HG03432 (cell line): ENCODE data around the gene ANKRD13C.
A peak's percentile ranks its signal among the peaks of the same experiment; 100 is the strongest.
"Not testable (repeated sequence)": the region's sequence is repeated elsewhere in the genome, so short reads cannot be mapped to it uniquely, and the experiment has no call there.

Experiments used
- ATAC-seq: cut with Tn5 transposase; IDR thresholded peaks from one replicate; pipeline ENCODE4 v1.9.1; 2021; ENCODE audit warnings: mild to moderate bottlenecking, moderate library complexity; ENCODE audit not compliant: unreplicated experiment

Gene ANKRD13C

GRCh38 chr1:70360321-70360720 is 5.8 kb upstream of the ANKRD13C start:
- ATAC-seq = no peak

DNA sequence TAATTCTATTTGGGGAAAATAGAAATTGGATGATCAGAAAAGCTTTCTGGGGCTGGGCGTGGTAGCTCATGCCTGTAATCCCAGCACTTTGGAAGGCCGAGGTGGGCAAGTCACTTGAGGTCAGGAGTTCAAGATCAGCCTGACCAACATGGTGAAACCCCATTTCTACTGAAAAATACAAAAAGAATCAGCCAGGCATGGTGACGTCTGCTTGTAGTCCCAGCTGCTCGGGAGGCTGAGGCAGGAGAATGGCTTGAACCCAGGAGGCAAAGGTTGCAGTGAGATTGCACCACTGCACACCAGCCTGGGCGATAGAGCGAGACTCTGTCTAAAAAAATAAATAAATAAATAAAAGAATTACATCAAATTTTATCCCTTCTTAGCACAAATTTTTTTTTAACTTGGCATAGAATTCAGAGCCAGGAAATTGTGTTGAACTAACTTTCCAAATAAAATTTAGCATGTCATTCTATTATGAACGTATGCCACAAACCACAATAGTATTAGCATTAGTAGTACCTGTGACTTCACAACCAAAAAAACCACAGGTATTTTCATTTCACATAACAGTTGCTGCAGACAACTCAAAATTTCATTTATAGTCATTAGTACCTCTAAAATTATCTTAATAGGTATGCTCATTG is 4.5 kb upstream of the ANKRD13C start:
- ATAC-seq = peak; percentile 36

DNA sequence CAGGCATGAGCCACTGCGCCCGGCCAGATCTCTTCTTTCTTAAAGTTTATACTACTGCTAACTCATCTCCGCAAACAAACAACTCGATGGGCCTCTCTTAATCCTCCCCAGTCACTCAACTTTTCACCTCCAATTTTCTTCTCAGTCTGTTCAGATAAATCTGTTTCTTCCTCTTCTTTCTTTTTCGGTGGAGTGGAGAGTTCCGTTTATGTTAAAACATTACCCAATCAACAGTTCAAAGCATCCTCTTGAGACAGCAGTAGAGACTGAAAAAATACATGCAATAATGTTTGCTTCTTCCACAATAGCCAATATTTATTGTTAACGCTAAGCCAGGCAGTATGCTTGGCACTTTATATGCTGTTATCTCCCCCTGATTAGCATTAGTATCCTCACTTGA is 1.4 kb upstream of the ANKRD13C start:
- ATAC-seq = no peak

DNA sequence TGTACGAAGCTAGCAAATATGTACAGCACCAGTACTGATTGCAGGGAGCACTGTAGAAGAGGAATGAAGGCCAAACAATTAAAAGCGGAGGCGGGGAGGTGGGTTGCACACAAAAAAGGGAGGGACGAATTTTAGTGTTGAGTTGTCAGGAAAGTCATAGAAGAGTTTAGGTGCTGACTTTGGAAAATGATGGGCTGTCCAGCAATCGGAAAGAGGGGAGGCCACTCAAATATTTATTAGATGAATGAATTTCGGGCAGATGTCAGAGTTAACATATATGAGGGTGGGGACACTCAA is 537 bp upstream of the ANKRD13C start:
- ATAC-seq = no peak

DNA sequence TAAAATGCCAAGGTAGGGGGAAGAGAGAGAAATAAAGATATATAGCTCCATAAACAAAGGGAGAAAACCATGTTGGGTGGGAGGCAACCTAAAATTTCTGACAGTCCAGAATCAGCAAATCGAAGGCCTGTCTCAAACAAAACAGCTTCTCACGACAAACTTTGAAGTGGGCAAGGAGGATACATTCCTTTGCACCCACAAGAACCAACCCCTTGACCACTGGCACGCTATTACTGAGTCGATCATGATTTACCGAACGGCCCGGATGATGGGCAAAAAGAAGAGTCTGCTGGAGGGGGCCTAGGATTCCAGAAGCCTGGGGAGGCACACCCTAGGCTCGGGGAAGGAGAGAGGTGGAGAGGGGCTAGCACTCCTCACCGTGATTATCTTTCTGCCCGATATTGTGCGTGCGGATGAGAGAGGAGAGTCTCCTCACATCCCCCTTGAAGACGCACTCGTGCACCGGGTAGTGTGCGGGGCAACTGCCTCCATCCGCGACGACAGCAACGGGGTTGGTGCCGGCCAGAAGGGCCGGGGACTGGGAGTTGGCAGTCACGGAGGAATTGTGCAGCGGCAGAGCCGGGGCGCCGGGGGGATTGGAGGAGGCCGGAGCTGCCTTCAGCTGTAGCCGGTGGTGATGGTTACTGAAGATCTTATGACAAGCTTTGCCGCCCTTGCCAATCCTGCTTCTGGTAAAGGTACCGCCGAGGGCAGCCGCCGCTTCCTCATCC is 756 bp downstream of the ANKRD13C start:
- peak; percentile 32 for ATAC-seq

DNA sequence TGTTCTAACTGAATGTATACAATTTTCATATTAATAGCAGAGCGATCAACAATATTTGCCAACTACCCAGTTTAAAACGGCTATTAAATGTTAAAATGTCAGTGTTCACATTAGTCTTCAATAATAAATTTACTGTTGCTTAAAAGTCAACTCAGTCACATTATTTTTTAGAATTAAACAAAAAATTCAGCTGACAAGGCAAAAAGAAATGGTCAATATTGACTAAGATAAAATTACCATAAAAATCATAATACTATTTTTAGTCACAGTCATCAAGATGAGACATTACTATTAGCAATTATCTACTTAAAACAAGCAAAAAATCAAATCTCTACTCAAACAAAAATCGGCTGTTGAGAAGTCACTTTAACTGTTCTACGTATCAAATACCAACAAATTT is 1.5 kb downstream of the ANKRD13C start:
- no peak for ATAC-seq

- ATAC-seq = not testable (repeated sequence)
Observed at GRCh38 chr1:70349799-70350198, 4.7 kb downstream of the ANKRD13C start.

DNA sequence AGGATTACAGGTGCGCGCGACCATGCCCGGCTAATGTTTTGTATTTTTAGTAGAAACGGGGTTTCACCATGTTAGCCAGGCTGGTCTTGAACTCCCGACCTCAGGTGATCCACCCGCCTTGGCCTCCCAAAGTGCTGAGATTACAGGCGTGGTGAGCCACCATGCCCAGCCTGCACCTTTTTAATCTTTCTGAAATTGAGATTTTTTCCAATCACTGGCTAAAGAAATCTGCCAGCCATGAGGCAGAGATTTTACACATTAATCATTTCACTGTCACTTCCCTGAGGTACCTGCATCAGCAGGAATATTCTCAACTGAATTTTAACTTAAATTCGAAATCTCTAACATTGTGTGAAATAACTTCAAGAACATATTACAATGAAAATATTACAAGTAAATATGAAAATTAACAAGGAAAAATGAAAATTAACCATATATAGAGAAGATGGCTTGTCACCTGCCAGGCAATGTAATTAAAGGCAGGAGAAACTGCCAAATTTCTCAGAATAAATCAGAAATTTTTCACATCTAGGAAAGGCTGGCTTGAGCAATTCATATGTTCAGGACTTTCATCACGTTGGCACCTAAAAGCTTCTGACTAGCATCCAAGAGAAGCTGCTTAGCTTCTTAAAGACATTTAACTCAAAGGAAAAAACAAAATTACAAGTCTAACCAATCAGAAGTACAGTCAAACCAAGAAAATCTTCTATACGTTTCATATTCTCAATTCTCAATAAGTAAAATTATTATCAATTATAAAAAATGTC is 5.9 kb downstream of the ANKRD13C start:
- no peak for ATAC-seq

DNA sequence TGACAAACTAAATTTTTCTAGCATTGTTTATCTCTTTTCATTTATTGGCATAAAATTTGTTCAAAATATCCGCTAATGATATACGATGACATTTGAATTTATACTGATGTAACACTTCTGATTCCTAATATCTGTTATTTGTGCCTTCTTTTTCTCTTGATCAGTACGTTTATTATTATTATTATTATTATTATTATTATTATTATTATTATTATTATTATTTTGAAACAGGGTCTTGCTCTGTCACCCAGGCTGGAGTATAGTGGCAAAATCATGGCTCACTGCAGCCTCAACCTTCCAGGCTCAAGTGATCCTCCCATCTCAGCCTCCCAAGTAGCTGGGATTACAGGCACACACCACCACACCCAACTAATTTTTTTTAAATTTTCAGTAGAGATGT is 14.9 kb downstream of the ANKRD13C start:
- ATAC-seq = not testable (repeated sequence)

DNA sequence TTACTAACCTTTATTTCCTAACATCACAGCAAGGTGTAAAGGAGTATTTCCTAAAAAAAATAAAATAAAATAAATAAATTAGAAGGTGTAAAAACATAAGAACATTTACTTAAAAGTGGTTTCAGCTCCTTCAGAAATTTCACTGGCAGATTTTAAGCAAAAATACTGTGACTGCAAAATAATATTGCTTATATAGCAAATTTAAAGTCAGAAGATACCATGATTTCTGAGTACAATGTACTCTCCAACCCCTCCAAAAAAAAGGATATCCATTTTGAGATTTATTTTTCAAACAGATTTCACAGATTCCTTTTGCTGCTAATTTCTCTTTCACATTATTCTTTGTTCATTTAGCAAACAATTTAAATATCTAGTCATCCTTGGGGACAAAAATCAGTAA is 18.5 kb downstream of the ANKRD13C start:
- no peak for ATAC-seq

DNA sequence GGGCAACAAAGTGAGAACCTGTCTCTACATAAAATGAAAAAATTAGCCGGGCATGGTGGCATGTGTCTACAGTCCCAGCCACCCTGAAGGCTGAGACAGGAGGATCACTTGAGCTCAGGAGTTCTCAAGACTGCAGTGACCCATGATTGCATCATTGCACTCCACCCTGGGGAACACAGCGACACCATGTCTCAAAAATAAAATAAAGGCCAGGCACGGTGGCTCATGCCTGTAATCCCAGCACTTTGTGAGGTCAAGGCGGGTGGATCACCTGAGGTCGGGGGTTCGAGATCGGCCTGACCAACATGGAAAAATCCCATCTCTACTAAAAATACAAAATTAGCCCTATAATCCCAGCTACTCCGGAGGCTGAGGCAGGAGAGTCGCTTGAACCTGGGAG is 20.1 kb downstream of the ANKRD13C start:
- ATAC-seq = no peak

DNA sequence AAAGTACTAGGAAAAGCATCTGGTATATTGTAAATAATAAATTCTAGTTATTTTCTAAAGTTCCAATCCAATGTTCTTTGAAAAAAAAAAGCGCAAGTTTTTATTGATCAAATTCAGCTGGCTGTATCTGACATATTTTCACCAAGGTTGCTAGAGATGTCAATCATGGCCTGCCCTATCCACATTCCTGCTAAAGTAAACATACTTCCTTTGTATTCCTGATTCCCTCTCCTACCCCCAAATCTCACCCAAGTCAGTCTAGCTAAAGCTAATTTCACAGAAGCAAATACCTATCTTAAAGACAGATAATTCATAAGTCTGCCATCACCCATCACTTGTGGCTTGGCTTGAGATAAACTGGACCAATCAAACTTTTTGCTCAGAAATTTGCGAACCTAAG is 21.3 kb downstream of the ANKRD13C start:
- no peak for ATAC-seq

- no peak for ATAC-seq
Observed at GRCh38 chr1:70331962-70332361, 22.6 kb downstream of the ANKRD13C start.

DNA sequence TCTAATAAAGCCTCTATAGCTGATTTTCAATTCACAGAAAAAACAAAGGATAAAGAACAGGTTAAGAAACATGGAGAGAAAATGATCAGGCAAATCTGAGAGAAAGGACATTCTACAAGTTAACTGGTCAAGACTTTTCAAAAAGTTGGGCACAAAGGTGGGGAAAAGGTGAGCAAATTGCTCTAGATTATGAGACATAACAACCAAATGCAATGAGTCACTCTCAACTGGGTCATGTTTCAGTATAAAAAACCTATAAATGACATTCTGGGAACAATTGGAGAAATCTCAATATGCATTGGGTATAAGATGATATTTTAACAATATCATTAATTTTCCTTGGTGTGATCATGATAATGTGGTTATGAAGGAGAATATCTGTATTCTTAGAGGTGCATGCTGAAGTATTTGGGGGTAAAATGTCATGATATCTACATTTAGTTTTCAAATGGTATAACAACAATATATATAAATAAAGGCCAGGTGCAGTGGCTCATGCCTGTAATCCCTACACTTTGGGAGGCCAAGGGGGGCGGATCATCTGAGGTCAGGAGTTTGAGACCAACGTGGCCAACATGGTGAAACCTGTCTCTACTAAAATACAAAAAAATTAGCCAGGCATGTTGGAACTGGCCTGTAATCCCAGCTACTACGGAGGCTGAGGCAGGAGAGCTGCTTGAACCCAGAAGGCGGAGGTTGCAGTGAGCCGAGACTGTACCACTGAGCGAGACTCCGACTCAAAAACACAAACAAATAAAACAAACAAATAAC is 27.0 kb downstream of the ANKRD13C start:
- ATAC-seq = no peak

DNA sequence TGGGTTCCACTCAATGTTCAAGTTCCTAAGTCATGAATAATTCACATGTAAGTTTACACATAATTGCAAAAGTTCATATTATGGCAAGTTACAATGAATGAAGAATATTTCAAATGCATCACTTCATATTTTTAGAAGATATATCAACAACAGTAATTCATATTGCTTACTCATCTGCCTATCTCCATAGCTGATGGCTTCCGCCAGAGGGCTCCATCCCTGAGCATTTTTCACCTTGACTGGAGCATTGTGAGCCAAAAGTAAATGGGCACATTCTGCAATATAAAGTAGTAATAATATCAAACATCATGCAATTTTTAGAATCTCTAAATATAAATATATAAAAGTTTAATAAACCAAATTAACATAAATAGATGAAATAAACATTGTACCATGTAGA is 29.8 kb downstream of the ANKRD13C start:
- ATAC-seq = no peak

DNA sequence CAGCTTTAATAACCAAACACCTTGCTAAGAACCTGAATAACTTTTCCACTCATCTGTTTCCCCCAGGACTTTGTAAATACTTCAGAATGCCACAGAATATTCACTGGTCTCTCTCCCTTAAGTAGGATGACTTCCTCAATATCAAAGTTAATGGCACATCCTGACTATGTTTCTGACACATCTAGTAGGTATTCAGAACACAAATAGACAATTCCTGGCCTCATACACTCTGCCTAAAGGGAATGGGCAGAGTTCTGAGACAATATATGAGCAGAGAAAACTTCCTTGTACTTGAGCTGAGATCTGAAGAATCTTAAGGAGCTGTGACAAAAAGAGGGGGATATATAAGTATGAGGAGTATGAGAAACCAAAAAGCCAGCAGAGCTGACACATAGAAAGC is 34.8 kb downstream of the ANKRD13C start:
- no peak for ATAC-seq

DNA sequence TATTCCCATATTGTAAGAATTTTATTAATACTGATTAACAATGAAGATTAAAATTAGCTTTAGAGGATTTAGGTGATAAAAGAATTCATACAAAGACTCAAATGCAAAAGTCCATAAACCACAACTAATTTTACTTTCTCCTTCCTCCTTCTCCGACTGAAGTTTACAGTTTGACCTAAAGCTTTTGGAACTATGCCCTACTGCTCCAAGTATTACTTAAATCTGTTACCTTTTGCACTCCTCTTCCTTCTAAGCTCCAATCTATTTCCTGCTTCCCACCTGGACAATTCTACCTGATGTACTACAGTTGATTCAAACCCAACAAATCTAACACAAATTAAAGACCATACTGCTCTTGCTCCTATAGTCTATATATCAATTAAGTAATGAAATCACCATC is 36.3 kb downstream of the ANKRD13C start:
- ATAC-seq = no peak

DNA sequence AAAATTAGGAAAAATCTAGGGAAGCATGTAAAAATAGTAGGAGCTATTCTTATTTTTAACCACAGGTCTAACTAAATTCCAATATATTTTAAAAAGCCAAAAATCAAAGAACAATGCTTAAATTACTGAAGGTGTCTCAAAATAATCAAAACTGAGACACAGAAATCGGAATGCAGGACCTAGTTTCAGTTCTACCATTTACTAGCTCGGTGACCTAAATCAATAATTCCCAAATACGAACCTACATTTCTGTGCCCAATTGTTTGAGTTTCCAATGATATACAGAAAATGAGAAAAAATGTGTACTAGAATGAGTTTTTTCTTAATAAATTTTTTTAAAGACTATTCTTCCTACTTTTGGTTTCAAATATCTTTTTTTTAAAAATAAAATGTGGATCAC is 37.4 kb downstream of the ANKRD13C start:
- no peak for ATAC-seq

- no peak for ATAC-seq
Observed at GRCh38 chr1:70315782-70316181, 38.7 kb downstream of the ANKRD13C start.

DNA sequence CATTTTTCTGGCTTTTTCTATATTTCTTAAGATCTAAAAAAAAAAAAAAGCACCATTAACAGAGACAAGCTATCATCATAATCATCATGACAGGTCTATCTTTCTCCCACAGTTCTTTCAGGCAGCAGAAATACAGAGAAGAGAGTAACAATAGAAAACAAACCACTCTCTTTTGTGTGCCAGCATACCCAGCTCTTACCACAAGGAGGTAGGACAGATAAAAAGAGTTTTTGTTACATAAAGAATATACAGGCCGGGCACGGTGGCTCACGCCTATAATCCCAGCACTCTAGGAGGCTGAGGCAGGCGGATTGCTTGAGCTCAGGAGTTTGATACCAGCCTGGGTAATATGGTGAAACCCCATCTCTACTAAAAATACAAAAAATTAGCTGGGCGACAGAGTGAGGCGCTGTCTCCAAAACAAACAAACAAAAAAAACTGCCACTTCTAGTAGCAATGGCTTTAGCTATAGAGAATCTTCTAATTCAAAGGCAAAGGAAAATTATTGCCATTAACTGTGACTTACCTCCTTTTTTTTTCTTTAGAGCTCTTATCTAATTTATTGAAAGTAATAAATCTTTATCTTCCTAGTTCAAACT is 39.7 kb downstream of the ANKRD13C start:
- no peak for ATAC-seq

- ATAC-seq = no peak
Observed at GRCh38 chr1:70311369-70311768, 43.2 kb downstream of the ANKRD13C start.
